SK-N-SH treated with all-trans-retinoic acid at 6 μM for 48 hours (cell line): ENCODE data around the gene ERI2.

Source experiments
- ZNF8 ChIP-seq: fragments of 450-650 bp; formaldehyde crosslinking; IDR thresholded peaks from 2 replicates; pipeline ENCODE4 v1.5.0; 2020; ENCODE audit warnings: mild to moderate bottlenecking, moderate library complexity
- TF ChIP-seq, protein P1 (sequence below): fragments of 250-450 bp; sonication (Bioruptor Pico); IDR thresholded peaks from 2 replicates; pipeline ENCODE4 v1.8.0; 2020; ENCODE audit warnings: mild to moderate bottlenecking, moderate library complexity, borderline replicate concordance
- TF ChIP-seq, protein P2 (sequence below): fragments of 250-450 bp; sonication (Bioruptor Pico); IDR thresholded peaks from 2 replicates; pipeline ENCODE4 v1.5.1; 2020; ENCODE audit warnings: low read depth, mild to moderate bottlenecking, moderate library complexity

DNA sequence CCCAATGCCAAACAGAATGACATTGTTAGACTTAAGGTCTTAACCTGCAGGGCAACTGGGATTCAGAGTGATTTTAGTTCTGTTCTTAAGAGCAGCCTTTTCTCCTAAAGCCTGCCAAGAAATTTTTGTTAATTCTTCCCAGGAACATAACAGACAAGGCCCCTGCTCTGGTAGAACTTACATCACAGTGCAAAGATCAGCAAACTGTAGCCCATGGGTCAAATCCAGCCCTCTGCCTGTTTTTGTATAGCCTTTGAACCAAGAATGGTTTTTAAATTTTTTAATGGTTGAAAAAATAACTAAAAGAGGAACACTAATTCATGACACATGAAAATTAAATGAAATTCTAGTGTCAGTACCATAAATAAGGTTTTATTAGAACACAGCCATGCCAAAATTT is 38.7 kb downstream of the ERI2 start:
- TF ChIP-seq, protein P1, sequence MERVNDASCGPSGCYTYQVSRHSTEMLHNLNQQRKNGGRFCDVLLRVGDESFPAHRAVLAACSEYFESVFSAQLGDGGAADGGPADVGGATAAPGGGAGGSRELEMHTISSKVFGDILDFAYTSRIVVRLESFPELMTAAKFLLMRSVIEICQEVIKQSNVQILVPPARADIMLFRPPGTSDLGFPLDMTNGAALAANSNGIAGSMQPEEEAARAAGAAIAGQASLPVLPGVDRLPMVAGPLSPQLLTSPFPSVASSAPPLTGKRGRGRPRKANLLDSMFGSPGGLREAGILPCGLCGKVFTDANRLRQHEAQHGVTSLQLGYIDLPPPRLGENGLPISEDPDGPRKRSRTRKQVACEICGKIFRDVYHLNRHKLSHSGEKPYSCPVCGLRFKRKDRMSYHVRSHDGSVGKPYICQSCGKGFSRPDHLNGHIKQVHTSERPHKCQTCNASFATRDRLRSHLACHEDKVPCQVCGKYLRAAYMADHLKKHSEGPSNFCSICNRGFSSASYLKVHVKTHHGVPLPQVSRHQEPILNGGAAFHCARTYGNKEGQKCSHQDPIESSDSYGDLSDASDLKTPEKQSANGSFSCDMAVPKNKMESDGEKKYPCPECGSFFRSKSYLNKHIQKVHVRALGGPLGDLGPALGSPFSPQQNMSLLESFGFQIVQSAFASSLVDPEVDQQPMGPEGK, result no peak
- TF ChIP-seq ZNF8, result no peak
- TF ChIP-seq, protein P2, sequence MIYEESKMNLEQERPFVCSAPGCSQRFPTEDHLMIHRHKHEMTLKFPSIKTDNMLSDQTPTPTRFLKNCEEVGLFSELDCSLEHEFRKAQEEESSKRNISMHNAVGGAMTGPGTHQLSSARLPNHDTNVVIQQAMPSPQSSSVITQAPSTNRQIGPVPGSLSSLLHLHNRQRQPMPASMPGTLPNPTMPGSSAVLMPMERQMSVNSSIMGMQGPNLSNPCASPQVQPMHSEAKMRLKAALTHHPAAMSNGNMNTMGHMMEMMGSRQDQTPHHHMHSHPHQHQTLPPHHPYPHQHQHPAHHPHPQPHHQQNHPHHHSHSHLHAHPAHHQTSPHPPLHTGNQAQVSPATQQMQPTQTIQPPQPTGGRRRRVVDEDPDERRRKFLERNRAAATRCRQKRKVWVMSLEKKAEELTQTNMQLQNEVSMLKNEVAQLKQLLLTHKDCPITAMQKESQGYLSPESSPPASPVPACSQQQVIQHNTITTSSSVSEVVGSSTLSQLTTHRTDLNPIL (CRISPR knock-in tag), result no peak
